ENCODE data around the gene HSPBAP1. TPM values are rescaled to one million over a fixed set of nuclear protein-coding genes. Genes with fewer than 3 reads are reported as not detected.

Gene HSPBAP1
- total and polyA plus RNA-seq, 2 of the 4 experiments (the other 2 are of a cell fraction), result 2.6 to 4.8 TPM

DNA sequence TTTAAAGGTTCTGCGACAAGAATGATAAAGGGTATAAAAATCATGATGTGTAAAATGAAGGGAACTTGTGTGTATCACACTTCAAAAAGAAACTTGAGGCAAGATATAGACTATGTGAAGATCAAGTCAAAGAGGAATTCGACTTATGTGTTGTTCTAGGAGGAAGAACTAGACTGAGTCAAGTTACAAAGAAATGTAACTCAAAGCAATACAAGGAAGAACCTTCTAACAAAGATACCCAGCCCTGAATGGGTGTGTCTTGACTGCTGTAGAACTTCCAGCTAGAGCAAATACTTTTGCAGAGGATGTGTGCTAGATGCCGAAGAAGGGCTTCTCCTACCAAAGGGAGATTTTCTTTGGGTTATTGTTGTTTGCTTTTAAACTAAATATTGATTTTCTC is 3.7 kb upstream of the HSPBAP1 start:
- no peak for ATAC-seq (ENCODE audit: low read depth)
- no peak overlapping the region for H3K27ac ChIP-seq (ENCODE audit: insufficient read depth, low read length)
- no peak for TF ChIP-seq CEBPB (IDR thresholded peaks at IDR 0.05; ENCODE audit: low read depth, low read length)
- no peak for TF ChIP-seq RCOR1 (IDR thresholded peaks at IDR 0.05; ENCODE audit: insufficient replicate concordance, low read length)
- TF ChIP-seq MAFK (IDR thresholded peaks at IDR 0.05; ENCODE audit: low read depth, low read length), result no peak
- TF ChIP-seq RAD21 (IDR thresholded peaks at IDR 0.05; ENCODE audit: low read length), result no peak
- no peak for TF ChIP-seq CHD1 (IDR thresholded peaks at IDR 0.05; ENCODE audit: low read depth, low read length)
- TF ChIP-seq, protein P1, sequence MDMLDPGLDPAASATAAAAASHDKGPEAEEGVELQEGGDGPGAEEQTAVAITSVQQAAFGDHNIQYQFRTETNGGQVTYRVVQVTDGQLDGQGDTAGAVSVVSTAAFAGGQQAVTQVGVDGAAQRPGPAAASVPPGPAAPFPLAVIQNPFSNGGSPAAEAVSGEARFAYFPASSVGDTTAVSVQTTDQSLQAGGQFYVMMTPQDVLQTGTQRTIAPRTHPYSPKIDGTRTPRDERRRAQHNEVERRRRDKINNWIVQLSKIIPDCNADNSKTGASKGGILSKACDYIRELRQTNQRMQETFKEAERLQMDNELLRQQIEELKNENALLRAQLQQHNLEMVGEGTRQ (IDR thresholded peaks at IDR 0.05; ENCODE audit: low read depth, low read length), result no peak
- TF ChIP-seq MXI1 (IDR thresholded peaks at IDR 0.05; ENCODE audit: borderline replicate concordance, low read depth, low read length), result no peak
- TF ChIP-seq BHLHE40 (IDR thresholded peaks at IDR 0.05; ENCODE audit: low read depth, low read length), result no peak
- no peak for TF ChIP-seq RFX5 (IDR thresholded peaks at IDR 0.05; ENCODE audit: low read depth, low read length)
- TF ChIP-seq FOS (IDR thresholded peaks at IDR 0.05; ENCODE audit: low read depth, low read length), result no peak
- no peak for TF ChIP-seq POLR2A (IDR thresholded peaks at IDR 0.05; ENCODE audit: low read depth, low read length)
- TF ChIP-seq SMC3 (IDR thresholded peaks at IDR 0.05; ENCODE audit: low read depth, low read length), result no peak
- TF ChIP-seq, protein P2, sequence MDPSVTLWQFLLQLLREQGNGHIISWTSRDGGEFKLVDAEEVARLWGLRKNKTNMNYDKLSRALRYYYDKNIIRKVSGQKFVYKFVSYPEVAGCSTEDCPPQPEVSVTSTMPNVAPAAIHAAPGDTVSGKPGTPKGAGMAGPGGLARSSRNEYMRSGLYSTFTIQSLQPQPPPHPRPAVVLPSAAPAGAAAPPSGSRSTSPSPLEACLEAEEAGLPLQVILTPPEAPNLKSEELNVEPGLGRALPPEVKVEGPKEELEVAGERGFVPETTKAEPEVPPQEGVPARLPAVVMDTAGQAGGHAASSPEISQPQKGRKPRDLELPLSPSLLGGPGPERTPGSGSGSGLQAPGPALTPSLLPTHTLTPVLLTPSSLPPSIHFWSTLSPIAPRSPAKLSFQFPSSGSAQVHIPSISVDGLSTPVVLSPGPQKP (IDR thresholded peaks at IDR 0.05; ENCODE audit: borderline replicate concordance, low read depth, low read length), result no peak
- no peak for TF ChIP-seq MAZ (IDR thresholded peaks at IDR 0.05; ENCODE audit: borderline replicate concordance, low read depth, low read length)
- TF ChIP-seq, protein P3, sequence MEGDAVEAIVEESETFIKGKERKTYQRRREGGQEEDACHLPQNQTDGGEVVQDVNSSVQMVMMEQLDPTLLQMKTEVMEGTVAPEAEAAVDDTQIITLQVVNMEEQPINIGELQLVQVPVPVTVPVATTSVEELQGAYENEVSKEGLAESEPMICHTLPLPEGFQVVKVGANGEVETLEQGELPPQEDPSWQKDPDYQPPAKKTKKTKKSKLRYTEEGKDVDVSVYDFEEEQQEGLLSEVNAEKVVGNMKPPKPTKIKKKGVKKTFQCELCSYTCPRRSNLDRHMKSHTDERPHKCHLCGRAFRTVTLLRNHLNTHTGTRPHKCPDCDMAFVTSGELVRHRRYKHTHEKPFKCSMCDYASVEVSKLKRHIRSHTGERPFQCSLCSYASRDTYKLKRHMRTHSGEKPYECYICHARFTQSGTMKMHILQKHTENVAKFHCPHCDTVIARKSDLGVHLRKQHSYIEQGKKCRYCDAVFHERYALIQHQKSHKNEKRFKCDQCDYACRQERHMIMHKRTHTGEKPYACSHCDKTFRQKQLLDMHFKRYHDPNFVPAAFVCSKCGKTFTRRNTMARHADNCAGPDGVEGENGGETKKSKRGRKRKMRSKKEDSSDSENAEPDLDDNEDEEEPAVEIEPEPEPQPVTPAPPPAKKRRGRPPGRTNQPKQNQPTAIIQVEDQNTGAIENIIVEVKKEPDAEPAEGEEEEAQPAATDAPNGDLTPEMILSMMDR (conservative IDR thresholded peaks at IDR 0.05; ENCODE audit: low read depth, low read length), result no peak
- H4K5ac ChIP-seq (ENCODE audit: low read depth, low read length), result no peak overlapping the region
- H3K4me1 ChIP-seq (ENCODE audit: control insufficient read depth, insufficient read depth, low read length), result no peaks in the 10 kb centered on the region; the same call in 1 of the 2 replicates
- H3K27me3 ChIP-seq (ENCODE audit: control insufficient read depth, insufficient read depth, low read length), result no peaks in the 10 kb centered on the region
- peaks cover 3% of the 10 kb centered on the region; the same call in 1 of the 2 replicates for H4K20me1 ChIP-seq (ENCODE audit: insufficient read depth, low read length)
- intact Hi-C loops (cut with micrococcal nuclease), result loop anchor here (10.0 kb wide), 1 partner anchor 112 kb away; the partner anchor contains the start of gene PARP14
- H2BK5ac ChIP-seq (ENCODE audit: low read depth, low read length, poor library complexity, severe bottlenecking), result no peak overlapping the region
- no peak overlapping the region for H3K56ac ChIP-seq (ENCODE audit: extremely low read depth, insufficient read depth, low read length)
- no peak overlapping the region for H3K4ac ChIP-seq (ENCODE audit: low read depth, low read length)
- H3K9me3 ChIP-seq (ENCODE audit: control insufficient read depth, insufficient read depth, low read length), result no peaks in the 10 kb centered on the region
- H3K9me1 ChIP-seq (ENCODE audit: insufficient read depth, low read length), result no peaks in the 10 kb centered on the region
- no peaks in the 10 kb centered on the region for H3K36me3 ChIP-seq (ENCODE audit: control insufficient read depth, insufficient read depth, low read length)
- no peak overlapping the region for H2BK120ac ChIP-seq (ENCODE audit: low read depth, low read length)
- no peak overlapping the region for H3K9ac ChIP-seq (ENCODE audit: low read depth, low read length)
- H3K14ac ChIP-seq (replicated peaks; ENCODE audit: low read depth, low read length), result no peak overlapping the region
- POLR2A ChIA-PET (ENCODE audit: unreplicated experiment), result no interaction called here
- in situ Hi-C loops (cut with MboI; ENCODE audit: low sequenced_read_pairs), result no loop called here
- no peak overlapping the region for H4K91ac ChIP-seq (ENCODE audit: insufficient read depth, low read depth, low read length)
- DNase-seq, result peak; percentile 8
- no peak overlapping the region for H3K23ac ChIP-seq (ENCODE audit: low read depth, low read length)
- H3K18ac ChIP-seq (ENCODE audit: low read depth, low read length), result no peak overlapping the region
- H2AK5ac ChIP-seq (ENCODE audit: low read depth, low read length), result no peak overlapping the region
- CTCF ChIA-PET, result no interaction called here
- H2AFZ ChIP-seq (replicated peaks; ENCODE audit: low read length, poor library complexity), result no peak overlapping the region
- no peak overlapping the region for H2BK15ac ChIP-seq (ENCODE audit: low read depth, low read length)
- dilution Hi-C loops (cut with HindIII; ENCODE audit: low sequenced_read_pairs, unreplicated experiment), result no loop called here
- H3K79me1 ChIP-seq (ENCODE audit: low read depth in 1 of 2, low read length in 2 of 2), result peaks cover 7 to 41% of the 10 kb centered on the region in 2 experiments
- WGBS, 2 experiments (ENCODE audit: extremely low coverage in 2 of 2, insufficient read length in 1 of 2), result no CpG with 5 or more reads among the region's 3 CpGs
- H4K8ac ChIP-seq (ENCODE audit: low read depth in 2 of 2, low read length in 2 of 2), result no peak overlapping the region
- TSS peak; percentile 36 for BruUV-seq (replicated peaks)
- H3K4me2 ChIP-seq (ENCODE audit: low read depth, low read length), result no peak overlapping the region
- H3K4me3 ChIP-seq (ENCODE audit: insufficient read depth, low read depth, low read length), result no peak overlapping the region
- no peak overlapping the region for H2AK9ac ChIP-seq (replicated peaks; ENCODE audit: low read depth, low read length, poor library complexity)
- no peak overlapping the region for H2BK20ac ChIP-seq (ENCODE audit: low read depth, low read length)
